Measurements from ENCODE around the gene DAPP1.

Gene DAPP1

DNA sequence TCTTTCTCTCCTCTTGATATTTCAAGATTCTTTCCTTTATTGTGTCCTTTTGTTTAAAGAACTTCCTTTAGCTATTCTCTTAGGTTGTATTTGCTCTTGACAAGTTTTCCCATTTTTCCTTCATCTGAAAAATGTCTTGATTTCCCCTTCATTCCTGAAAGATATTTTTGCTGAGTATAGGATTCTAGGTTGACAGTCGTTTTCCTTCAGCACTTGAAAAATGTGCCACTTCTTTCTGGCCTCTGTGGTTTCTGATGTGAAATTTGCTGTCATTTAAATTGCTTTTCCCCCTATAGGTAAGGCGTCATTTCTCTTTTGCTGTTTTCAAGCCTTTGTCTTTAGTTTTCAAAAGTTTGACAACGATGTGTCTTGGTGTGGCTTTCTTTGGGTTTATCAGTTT, 100.9 kb downstream of the DAPP1 start:
- no peak for DNase-seq (ENCODE audit: low spot score)

DNA sequence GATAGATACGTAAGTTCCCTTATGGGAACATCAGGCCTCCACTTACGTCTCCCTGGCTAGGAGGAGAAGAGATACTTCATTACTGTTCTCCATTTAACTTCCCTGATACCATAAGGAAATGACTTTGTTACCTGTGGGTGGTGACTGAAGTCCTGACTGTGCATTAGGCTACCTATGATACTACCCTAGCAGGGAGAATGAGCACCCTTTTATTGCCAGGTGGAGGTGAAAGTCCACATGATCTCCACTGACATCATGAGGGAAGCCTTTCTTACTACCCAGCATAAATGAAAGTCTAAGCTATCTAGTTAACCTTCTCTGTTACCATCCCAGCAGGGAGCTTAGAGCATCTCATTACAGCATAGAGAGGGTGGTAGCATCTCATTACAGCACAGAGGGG, 102.0 kb downstream of the DAPP1 start:
- no peak for DNase-seq (ENCODE audit: low spot score)

Measured in HuH-7.5 (cell line).